Measurements from ENCODE around the gene PRPH2. TPM values are rescaled to one million over a fixed set of nuclear protein-coding genes. Genes with fewer than 3 reads are reported as not detected.

PRPH2 gene
- total and polyA plus RNA-seq, 2 donors (not counting 3 experiments of a cell fraction or from before 2014, with no cell fraction given): 0.40 to 0.46 TPM

- CTCF ChIA-PET: interaction anchor here (2.2 to 3.6 kb wide), 3 partner anchors 33 to 52 kb away, joined by 4 to 37 read pairs (median 8); partner anchors contain the start of gene TBCC
These were observed 28.6 kb downstream of the PRPH2 start for GRCh38 chr6:42693725-42694323.

More at GRCh38 chr6:42693725-42694323, 28.6 kb downstream of the PRPH2 start:
- H3K27me3 ChIP-seq (ENCODE audit: control insufficient read depth in 2 of 2, insufficient read depth in 2 of 2, low read length in 2 of 2): no peaks in the 10 kb centered on the region
- H4K20me1 ChIP-seq (replicated peaks; ENCODE audit: control insufficient read depth, extremely low read depth, insufficient read depth, low read length): no peaks in the 10 kb centered on the region
- no peak overlapping the region for H3K27ac ChIP-seq (ENCODE audit: insufficient read depth, low read depth, low read length)
- no peaks in the 10 kb centered on the region for H3K79me2 ChIP-seq (ENCODE audit: control insufficient read depth, insufficient read depth, low read length)
- peaks cover 3 to 12% of the 10 kb centered on the region in 2 experiments for H3K36me3 ChIP-seq (ENCODE audit: control insufficient read depth in 2 of 2, extremely low read depth in 1 of 2, insufficient read depth in 2 of 2, low read length in 2 of 2)
- BruUV-seq (replicated peaks): no TSS peak
- TF ChIP-seq POLR2AphosphoS5 (IDR thresholded peaks at IDR 0.05; ENCODE audit: insufficient read depth, low read depth, low read length) (no peak), GATA2 (IDR thresholded peaks at IDR 0.05; ENCODE audit: insufficient read depth, insufficient read length, low read depth, low read length) (no peak), CTCF (IDR thresholded peaks at IDR 0.05; ENCODE audit: extremely low read depth in 1 of 2, insufficient read depth in 1 of 2, low read depth in 1 of 2, low read length in 2 of 2) (no peak), EZH2 (IDR thresholded peaks at IDR 0.05; ENCODE audit: borderline replicate concordance, low read depth, low read length, severe bottlenecking) (no peak), POLR2A (IDR thresholded peaks at IDR 0.05; ENCODE audit: low read depth, low read length) (no peak), FOS (IDR thresholded peaks at IDR 0.05; ENCODE audit: borderline replicate concordance, insufficient read depth, low read length) (no peak), JUN (IDR thresholded peaks at IDR 0.05; ENCODE audit: borderline replicate concordance, insufficient read depth, insufficient read length, low read depth) (no peak), MAX (IDR thresholded peaks at IDR 0.05; ENCODE audit: insufficient read depth, insufficient read length) (no peak), MYC (IDR thresholded peaks at IDR 0.05; ENCODE audit: low read depth, low read length) (no peak)
- intact Hi-C loops (cut with micrococcal nuclease) (loop anchor here (2.0 kb wide), 1 partner anchor 33 kb away; no protein-coding TSS in a partner anchor), dilution Hi-C loops (cut with MboI; ENCODE audit: extremely low pct_ligation_motif_present, low sequenced_read_pairs) (no loop called here)
- DNase-seq (ENCODE audit: low read depth, low spot score) (no peak), FAIRE-seq (no peak)
- H2AFZ ChIP-seq (ENCODE audit: low read depth, low read length): no peak overlapping the region
- no peaks in the 10 kb centered on the region for H3K9me1 ChIP-seq (replicated peaks; ENCODE audit: control insufficient read depth, extremely low read depth, insufficient read depth, low read length)
- H3K4me1 ChIP-seq (ENCODE audit: control insufficient read depth, extremely low read depth, insufficient read depth, low read length): peaks cover 14% of the 10 kb centered on the region
- no peak overlapping the region for H3K9ac ChIP-seq (replicated peaks; ENCODE audit: extremely low read depth, insufficient read depth, low read length)
- H3K4me2 ChIP-seq (ENCODE audit: insufficient read depth, low read length): no peak overlapping the region
- no peaks in the 10 kb centered on the region for H3K9me3 ChIP-seq (replicated peaks; ENCODE audit: control insufficient read depth, insufficient read depth, low read length)
- H3K4me3 ChIP-seq (replicated peaks in 1 of 3; ENCODE audit: insufficient read depth in 1 of 3, low read depth in 1 of 3, low read length in 3 of 3): no peak overlapping the region
- POLR2A ChIA-PET: no interaction called here

Data from endothelial cell of umbilical vein (primary cell).